DOHH2 (cell line): ENCODE data around the gene TMEM164.

Source experiments
- H3F3A ChIP-seq: fragments of 200-600 bp; sonication (generic), shearing (Covaris generic); 2 replicates; pipeline ENCODE4 v1.6.0; 2016; ENCODE audit warnings: antibody characterized with exemption, mild to moderate bottlenecking; ENCODE audit not compliant: control insufficient read depth, insufficient read depth
- H3K27ac ChIP-seq: fragments of 200-600 bp; sonication (generic); 2 replicates; pipeline ENCODE4 v1.5.1; 2014; ENCODE audit warnings: low read depth, mild to moderate bottlenecking, low read length, moderate library complexity
- H3K27me3 ChIP-seq: fragments of 200-600 bp; sonication (generic); 2 replicates; pipeline ENCODE4 v1.6.1; 2014; ENCODE audit warnings: mild to moderate bottlenecking, low read length, mixed read lengths; ENCODE audit not compliant: control insufficient read depth
- H3K36me3 ChIP-seq: fragments of 200-600 bp; sonication (generic); 2 replicates; pipeline ENCODE4 v1.6.1; 2014; ENCODE audit warnings: mild to moderate bottlenecking, low read length, moderate library complexity, mixed read lengths; ENCODE audit not compliant: control insufficient read depth
- H3K4me1 ChIP-seq: fragments of 200-600 bp; sonication (generic); 2 replicates; pipeline ENCODE4 v1.6.1; 2014; ENCODE audit warnings: mild to moderate bottlenecking, low read length, mixed read lengths; ENCODE audit not compliant: control insufficient read depth
- H3K4me2 ChIP-seq: fragments of 200-600 bp; sonication (generic); 2 replicates; pipeline ENCODE4 v1.6.0; 2014; ENCODE audit warnings: mild to moderate bottlenecking, low read length, moderate library complexity
- H3K4me3 ChIP-seq: fragments of 200-600 bp; sonication (generic); 2 replicates; pipeline ENCODE4 v1.5.1; 2014; ENCODE audit warnings: mild to moderate bottlenecking, low read length, mixed read lengths
- H3K79me2 ChIP-seq: fragments of 200-600 bp; sonication (generic); 2 replicates; pipeline ENCODE4 v1.6.1; 2014; ENCODE audit warnings: mild to moderate bottlenecking, low read length, mixed read lengths; ENCODE audit not compliant: control insufficient read depth
- H3K9me2 ChIP-seq: fragments of 200-600 bp; sonication (generic); replicated peaks from 2 replicates; pipeline ENCODE4 v1.6.1; 2014; ENCODE audit warnings: mild to moderate bottlenecking, low read length, mixed read lengths; ENCODE audit not compliant: control insufficient read depth
- H3K9me3 ChIP-seq: fragments of 200-600 bp; sonication (generic); 2 replicates; pipeline ENCODE4 v1.6.1; 2014; ENCODE audit warnings: antibody characterized with exemption, low read length, mixed read lengths; ENCODE audit not compliant: control insufficient read depth, insufficient read depth
- H4K20me1 ChIP-seq: fragments of 200-600 bp; sonication (generic); 2 replicates; pipeline ENCODE4 v1.6.0; 2014; ENCODE audit warnings: low read depth, mild to moderate bottlenecking, antibody characterized with exemption, low read length, moderate library complexity; ENCODE audit not compliant: control insufficient read depth, insufficient read depth
- EZH2phosphoT487 ChIP-seq: fragments of 200-600 bp; sonication (generic); IDR thresholded peaks from 2 replicates; pipeline ENCODE4 v1.6.1; 2017; ENCODE audit warnings: borderline replicate concordance, mild to moderate bottlenecking, antibody characterized with exemption, low read length, moderate library complexity, mixed read lengths
- TF ChIP-seq, protein P1 (sequence below): fragments of 200-600 bp; sonication (generic); IDR thresholded peaks from one replicate; pipeline ENCODE4 v1.5.1; 2014; ENCODE audit warnings: antibody characterized with exemption, mild to moderate bottlenecking, low read depth, low read length; ENCODE audit not compliant: poor library complexity, severe bottlenecking

The TMEM164 gene

DNA sequence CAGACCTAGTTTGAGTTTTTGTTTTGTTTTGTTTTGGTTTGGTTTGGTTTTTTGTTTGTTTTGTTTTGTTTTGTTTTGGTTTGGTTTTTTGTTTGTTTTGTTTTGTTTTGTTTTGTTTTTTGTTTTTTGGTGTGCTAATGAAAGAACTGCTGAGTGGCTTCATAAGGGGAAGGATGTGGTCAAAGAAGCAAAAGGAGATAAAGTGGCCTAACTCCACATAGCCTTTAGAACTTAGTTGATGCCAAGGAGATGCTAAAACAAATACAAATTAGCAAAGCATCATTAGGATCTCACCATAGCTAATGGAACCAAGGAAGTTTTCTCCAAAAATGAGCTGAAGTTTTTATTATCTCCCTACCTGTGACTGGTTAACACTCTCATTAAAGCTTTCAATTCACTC, 44.6 kb upstream of the TMEM164 start:
- no peaks in the 10 kb centered on the region for H3K79me2 ChIP-seq
- no peaks in the 10 kb centered on the region for H4K20me1 ChIP-seq
- no peaks in the 10 kb centered on the region for H3K4me1 ChIP-seq
- TF ChIP-seq EZH2phosphoT487 = no peak
- TF ChIP-seq, protein P1, sequence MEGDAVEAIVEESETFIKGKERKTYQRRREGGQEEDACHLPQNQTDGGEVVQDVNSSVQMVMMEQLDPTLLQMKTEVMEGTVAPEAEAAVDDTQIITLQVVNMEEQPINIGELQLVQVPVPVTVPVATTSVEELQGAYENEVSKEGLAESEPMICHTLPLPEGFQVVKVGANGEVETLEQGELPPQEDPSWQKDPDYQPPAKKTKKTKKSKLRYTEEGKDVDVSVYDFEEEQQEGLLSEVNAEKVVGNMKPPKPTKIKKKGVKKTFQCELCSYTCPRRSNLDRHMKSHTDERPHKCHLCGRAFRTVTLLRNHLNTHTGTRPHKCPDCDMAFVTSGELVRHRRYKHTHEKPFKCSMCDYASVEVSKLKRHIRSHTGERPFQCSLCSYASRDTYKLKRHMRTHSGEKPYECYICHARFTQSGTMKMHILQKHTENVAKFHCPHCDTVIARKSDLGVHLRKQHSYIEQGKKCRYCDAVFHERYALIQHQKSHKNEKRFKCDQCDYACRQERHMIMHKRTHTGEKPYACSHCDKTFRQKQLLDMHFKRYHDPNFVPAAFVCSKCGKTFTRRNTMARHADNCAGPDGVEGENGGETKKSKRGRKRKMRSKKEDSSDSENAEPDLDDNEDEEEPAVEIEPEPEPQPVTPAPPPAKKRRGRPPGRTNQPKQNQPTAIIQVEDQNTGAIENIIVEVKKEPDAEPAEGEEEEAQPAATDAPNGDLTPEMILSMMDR = no peak
- no peak overlapping the region for H3K27ac ChIP-seq
- no peak overlapping the region for H3K4me3 ChIP-seq
- H3K36me3 ChIP-seq = no peaks in the 10 kb centered on the region
- no peaks in the 10 kb centered on the region for H3K9me2 ChIP-seq
- no peaks in the 10 kb centered on the region for H3K9me3 ChIP-seq
- no peaks in the 10 kb centered on the region for H3K27me3 ChIP-seq
- H3K4me2 ChIP-seq = no peak overlapping the region
- no peaks in the 10 kb centered on the region for H3F3A ChIP-seq

DNA sequence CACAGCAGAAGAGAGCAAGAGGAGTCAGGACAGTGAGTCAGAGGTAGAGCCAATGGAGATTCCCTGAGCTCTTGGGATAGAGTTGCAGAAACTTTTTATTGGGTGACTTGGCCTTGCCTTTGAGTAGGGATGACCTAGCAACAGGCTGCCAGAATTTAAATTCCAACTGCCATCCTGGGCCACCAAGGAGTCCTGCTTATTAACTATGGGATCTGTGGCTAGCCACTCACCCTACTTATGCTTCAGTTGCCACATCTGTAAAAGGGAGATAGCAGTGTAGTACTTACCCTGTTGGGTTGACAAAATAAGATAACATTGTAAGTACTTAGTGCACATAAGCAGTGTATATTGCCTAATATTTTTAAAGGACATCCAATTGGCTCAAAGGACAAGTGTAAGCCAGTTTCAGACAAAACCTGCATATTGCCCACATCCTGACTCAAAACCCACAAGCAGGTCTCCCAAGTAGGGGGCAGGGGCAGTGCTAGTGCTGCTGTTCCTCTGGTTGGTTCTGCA, 43.5 kb upstream of the TMEM164 start:
- Histone ChIP-seq H3K27me3 (no peaks in the 10 kb centered on the region), H3K4me2 (no peak overlapping the region), H3K4me3 (no peak overlapping the region), H3F3A (no peaks in the 10 kb centered on the region), H3K4me1 (no peaks in the 10 kb centered on the region), H3K27ac (no peak overlapping the region), H3K9me2 (no peaks in the 10 kb centered on the region), H3K36me3 (no peaks in the 10 kb centered on the region), H4K20me1 (no peaks in the 10 kb centered on the region), H3K9me3 (no peaks in the 10 kb centered on the region), H3K79me2 (no peaks in the 10 kb centered on the region)
- TF ChIP-seq, protein P1 = no peak
- TF ChIP-seq EZH2phosphoT487 = no peak

DNA sequence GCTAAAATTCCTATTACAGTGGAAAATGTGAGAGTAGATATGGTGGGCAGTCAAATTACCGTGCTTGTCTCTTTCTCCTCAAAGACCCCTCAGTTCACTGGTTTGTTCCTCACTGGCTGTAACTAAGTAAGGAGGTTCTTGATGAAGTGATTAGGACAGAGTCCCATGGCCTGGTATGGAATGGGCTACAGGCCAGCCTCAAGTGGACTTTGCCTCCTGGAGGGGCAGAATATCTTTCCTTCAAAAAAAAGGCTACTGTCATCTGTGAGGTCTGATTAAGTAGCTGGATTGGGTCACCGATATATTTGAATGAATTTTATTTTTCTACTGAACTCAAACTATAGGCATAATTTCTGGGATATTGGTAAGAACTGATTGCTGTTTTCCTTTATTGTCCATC, 38.5 kb upstream of the TMEM164 start:
- no peaks in the 10 kb centered on the region for H3F3A ChIP-seq
- H3K9me2 ChIP-seq = no peaks in the 10 kb centered on the region
- H3K79me2 ChIP-seq = no peaks in the 10 kb centered on the region
- no peaks in the 10 kb centered on the region for H3K9me3 ChIP-seq
- no peak overlapping the region for H3K4me3 ChIP-seq
- H3K27me3 ChIP-seq = no peaks in the 10 kb centered on the region
- TF ChIP-seq, protein P1 = no peak
- TF ChIP-seq EZH2phosphoT487 = no peak
- H3K36me3 ChIP-seq = no peaks in the 10 kb centered on the region
- H4K20me1 ChIP-seq = no peaks in the 10 kb centered on the region
- no peak overlapping the region for H3K27ac ChIP-seq
- no peak overlapping the region for H3K4me2 ChIP-seq
- H3K4me1 ChIP-seq = no peaks in the 10 kb centered on the region

DNA sequence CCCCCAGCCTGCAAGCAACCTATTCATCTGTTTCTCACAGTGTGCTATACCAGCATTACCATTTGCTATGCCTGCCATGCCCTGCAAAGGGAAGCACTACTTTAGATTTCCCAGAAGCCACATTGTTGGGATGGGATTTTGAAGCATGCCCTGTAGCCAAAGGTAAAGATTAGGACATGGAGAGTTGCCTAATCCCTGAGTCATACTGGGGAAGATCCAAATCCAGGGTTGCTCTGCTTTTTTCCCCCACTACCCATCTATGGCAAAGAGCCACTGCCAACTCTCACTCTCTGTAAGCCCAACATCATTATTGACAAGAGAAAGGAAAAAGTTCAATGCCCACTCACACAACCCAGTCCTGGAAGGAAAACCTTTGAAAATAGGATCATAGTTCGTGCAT, 36.7 kb upstream of the TMEM164 start:
- Histone ChIP-seq H3F3A (no peaks in the 10 kb centered on the region), H3K4me3 (no peak overlapping the region), H4K20me1 (no peaks in the 10 kb centered on the region), H3K4me2 (no peak overlapping the region), H3K9me2 (no peaks in the 10 kb centered on the region), H3K4me1 (no peaks in the 10 kb centered on the region), H3K27ac (no peak overlapping the region), H3K79me2 (no peaks in the 10 kb centered on the region), H3K27me3 (no peaks in the 10 kb centered on the region), H3K9me3 (no peaks in the 10 kb centered on the region), H3K36me3 (no peaks in the 10 kb centered on the region)
- TF ChIP-seq, protein P1 = no peak
- no peak for TF ChIP-seq EZH2phosphoT487
